Subcutaneous adipose tissue (tissue), 4 donors: ENCODE results near the gene IMPDH2. TPM values are rescaled to one million over a fixed set of nuclear protein-coding genes. Genes with fewer than 3 reads are reported as not detected.

ENCODE experiments used
- CTCF ChIP-seq: fragments of 450-650 bp; IDR thresholded peaks from one replicate; pipeline ENCODE4 v1.5.1; 2016; ENCODE audit warnings: low read depth, mild to moderate bottlenecking, control low read depth, antibody characterized with exemption, moderate library complexity
- total RNA-seq, 4 donors: library from RNA; depleted of rRNA; stranded (reverse); fragments of >200 nt; gene quantifications; one replicate each; pipeline ENCODE4 v1.1.0, GENCODE V29; 2016

The IMPDH2 gene
- total RNA-seq, 4 donors from 2014 or later, result 92.3 to 126 (median 105) TPM

GRCh38 chr3:49012441-49013017 is 16.7 kb downstream of the IMPDH2 start:
- TF ChIP-seq CTCF, result no peak

- TF ChIP-seq CTCF, result no peak
Measured at GRCh38 chr3:49009396-49009795, 19.8 kb downstream of the IMPDH2 start.

GRCh38 chr3:49007771-49008528 is 21.2 kb downstream of the IMPDH2 start:
- no peak for TF ChIP-seq CTCF

GRCh38 chr3:49007068-49007770 is 22.0 kb downstream of the IMPDH2 start, which contains the start of gene WDR6:
WDR6 (plus strand) TSS chr3:49007391; CDS start chr3:49007432, 41 bp downstream.
- TF ChIP-seq CTCF, result no peak

- no peak for TF ChIP-seq CTCF
Measured at GRCh38 chr3:49006408-49007067, 22.7 kb downstream of the IMPDH2 start.

GRCh38 chr3:49005998-49006397 is 23.2 kb downstream of the IMPDH2 start:
- no peak for TF ChIP-seq CTCF

GRCh38 chr3:49005303-49005680 is 23.9 kb downstream of the IMPDH2 start:
- TF ChIP-seq CTCF, result no peak
